Measurements from ENCODE around the gene ZNF385B. TPM values are rescaled to one million over a fixed set of nuclear protein-coding genes. Genes with fewer than 3 reads are reported as not detected.
"Not testable (repeated sequence)": the region's sequence is repeated elsewhere in the genome, so short reads cannot be mapped to it uniquely, and the experiment has no call there.

The ZNF385B gene
- polyA plus RNA-seq, 4 donors, result 0.21 to 2.3 (median 0.22) TPM; not detected in 1

DNA sequence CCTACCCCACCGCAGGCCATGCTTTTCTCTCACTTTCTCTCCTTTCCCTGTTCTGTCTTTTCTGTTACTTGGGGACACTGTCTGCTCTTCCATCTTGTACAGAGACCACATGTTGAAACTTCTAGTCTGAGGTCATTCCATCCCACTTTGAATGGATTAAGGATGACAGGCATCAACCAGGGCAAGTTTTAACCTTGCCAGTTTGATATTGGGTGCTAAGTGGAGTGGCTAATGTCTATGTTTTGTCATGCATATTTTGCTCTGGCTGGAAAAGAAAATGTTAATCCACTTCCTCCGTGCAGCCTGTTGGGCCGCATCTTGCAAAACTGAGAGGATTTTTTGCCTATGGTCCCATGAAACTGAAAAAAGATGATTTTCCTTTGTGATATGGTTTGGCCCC, 391.3 kb downstream of the ZNF385B start:
- H3K4me3 ChIP-seq (ENCODE audit: low read depth in 1 of 3, low read length in 3 of 3), result no peak overlapping the region
- H3K36me3 ChIP-seq (ENCODE audit: control insufficient read depth in 3 of 3, insufficient read depth in 2 of 3, low read depth in 1 of 3, low read length in 3 of 3), result no peaks in the 10 kb centered on the region
- no peak overlapping the region for H3K27ac ChIP-seq (ENCODE audit: low read depth in 1 of 3, low read length in 2 of 3)
- H3K27me3 ChIP-seq (ENCODE audit: control insufficient read depth in 3 of 3, insufficient read depth in 3 of 3, low read length in 3 of 3), result no peaks in the 10 kb centered on the region
- FAIRE-seq (no peak), DNase-seq (peak in 1 of 2 donors; percentile 4)
- H3K9me3 ChIP-seq (ENCODE audit: control insufficient read depth in 2 of 2, insufficient read depth in 1 of 2, low read depth in 1 of 2, low read length in 1 of 2), result no peaks in the 10 kb centered on the region
- H3K4me1 ChIP-seq (ENCODE audit: control insufficient read depth in 3 of 3, insufficient read depth in 2 of 3, low read depth in 1 of 3, low read length in 2 of 3), result peaks cover 0 to 6% (median 0%) of the 10 kb centered on the region in 3 donors
- 77 to 95% (median 84%) methylated on average over 3 of the region's 3 CpGs for WGBS, 3 donors

GRCh38 chr2:179467960-179468359, 393.5 kb downstream of the ZNF385B start:
- 90 to 97% (median 95%) methylated on average over 1 of the region's 1 CpG for WGBS, 3 donors
- Histone ChIP-seq H3K9me3 (ENCODE audit: control insufficient read depth in 2 of 2, insufficient read depth in 1 of 2, low read depth in 1 of 2, low read length in 1 of 2) (no peaks in the 10 kb centered on the region), H3K4me1 (ENCODE audit: control insufficient read depth in 3 of 3, insufficient read depth in 2 of 3, low read depth in 1 of 3, low read length in 2 of 3) (peaks cover 0 to 6% (median 0%) of the 10 kb centered on the region in 3 donors), H3K27me3 (ENCODE audit: control insufficient read depth in 3 of 3, insufficient read depth in 3 of 3, low read length in 3 of 3) (no peaks in the 10 kb centered on the region), H3K36me3 (ENCODE audit: control insufficient read depth in 3 of 3, insufficient read depth in 2 of 3, low read depth in 1 of 3, low read length in 3 of 3) (no peaks in the 10 kb centered on the region), H3K27ac (ENCODE audit: low read depth in 1 of 3, low read length in 2 of 3) (no peak overlapping the region), H3K4me3 (ENCODE audit: low read depth in 1 of 3, low read length in 3 of 3) (no peak overlapping the region)
- no peak for DNase-seq
- FAIRE-seq, result no peak

GRCh38 chr2:179467111-179467510, 394.3 kb downstream of the ZNF385B start:
- Histone ChIP-seq H3K27ac (ENCODE audit: low read depth in 1 of 3, low read length in 2 of 3) (no peak overlapping the region), H3K4me1 (ENCODE audit: control insufficient read depth in 3 of 3, insufficient read depth in 2 of 3, low read depth in 1 of 3, low read length in 2 of 3) (peaks cover 0 to 6% (median 0%) of the 10 kb centered on the region in 3 donors), H3K36me3 (ENCODE audit: control insufficient read depth in 3 of 3, insufficient read depth in 2 of 3, low read depth in 1 of 3, low read length in 3 of 3) (no peaks in the 10 kb centered on the region), H3K4me3 (ENCODE audit: low read depth in 1 of 3, low read length in 3 of 3) (no peak overlapping the region), H3K27me3 (ENCODE audit: control insufficient read depth in 3 of 3, insufficient read depth in 3 of 3, low read length in 3 of 3) (no peaks in the 10 kb centered on the region), H3K9me3 (ENCODE audit: control insufficient read depth in 2 of 2, insufficient read depth in 1 of 2, low read depth in 1 of 2, low read length in 1 of 2) (no peaks in the 10 kb centered on the region)
- no peak for DNase-seq
- no peak for FAIRE-seq

DNA sequence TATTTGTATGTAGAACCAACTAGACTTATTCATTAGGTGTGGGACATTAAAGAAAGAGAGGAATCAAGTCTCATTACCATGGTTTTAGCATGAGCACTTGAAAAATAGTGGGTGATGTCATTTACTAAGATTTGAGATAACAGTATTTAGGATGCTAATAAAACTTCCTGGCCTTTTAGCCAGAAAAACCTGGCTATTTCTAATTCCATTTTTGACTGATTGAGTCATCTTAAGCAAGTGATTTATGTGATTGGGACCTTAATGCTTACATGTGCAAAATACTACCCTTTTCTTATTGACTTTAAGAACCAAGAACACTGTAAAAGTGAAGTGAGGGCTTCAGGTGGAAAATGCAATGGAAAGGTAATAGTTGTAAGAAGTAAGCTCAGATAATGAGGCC, 400.0 kb downstream of the ZNF385B start:
- Histone ChIP-seq H3K27ac (ENCODE audit: low read depth in 1 of 3, low read length in 2 of 3) (peak overlapping the region in 1 of 3 donors; percentile 82), H3K4me3 (ENCODE audit: low read depth in 1 of 3, low read length in 3 of 3) (no peak overlapping the region), H3K9me3 (ENCODE audit: control insufficient read depth in 2 of 2, insufficient read depth in 1 of 2, low read depth in 1 of 2, low read length in 1 of 2) (peaks cover 0 to 7% of the 10 kb centered on the region in 2 donors), H3K36me3 (ENCODE audit: control insufficient read depth in 3 of 3, insufficient read depth in 2 of 3, low read depth in 1 of 3, low read length in 3 of 3) (no peaks in the 10 kb centered on the region), H3K27me3 (ENCODE audit: control insufficient read depth in 3 of 3, insufficient read depth in 3 of 3, low read length in 3 of 3) (no peaks in the 10 kb centered on the region), H3K4me1 (ENCODE audit: control insufficient read depth in 3 of 3, insufficient read depth in 2 of 3, low read depth in 1 of 3, low read length in 2 of 3) (peaks cover 0 to 11% (median 0%) of the 10 kb centered on the region in 3 donors)
- DNase-seq (no peak), FAIRE-seq (no peak)

- peaks cover 0 to 9% of the 10 kb centered on the region in 2 donors for H3K9me3 ChIP-seq (ENCODE audit: control insufficient read depth in 2 of 2, insufficient read depth in 1 of 2, low read depth in 1 of 2, low read length in 1 of 2)
- DNase-seq (peak in 1 of 2 donors; percentile 70), FAIRE-seq (no peak)
- peak overlapping the region in 1 of 3 donors; percentile 82 for H3K27ac ChIP-seq (ENCODE audit: low read depth in 1 of 3, low read length in 2 of 3)
- H3K4me1 ChIP-seq (ENCODE audit: control insufficient read depth in 3 of 3, insufficient read depth in 2 of 3, low read depth in 1 of 3, low read length in 2 of 3), result peaks cover 0 to 11% (median 0%) of the 10 kb centered on the region in 3 donors
- H3K36me3 ChIP-seq (ENCODE audit: control insufficient read depth in 3 of 3, insufficient read depth in 2 of 3, low read depth in 1 of 3, low read length in 3 of 3), result no peaks in the 10 kb centered on the region
- 21 to 52% (median 40%) methylated on average over 4 of the region's 4 CpGs for WGBS, 3 donors
- H3K27me3 ChIP-seq (ENCODE audit: control insufficient read depth in 3 of 3, insufficient read depth in 3 of 3, low read length in 3 of 3), result no peaks in the 10 kb centered on the region
- H3K4me3 ChIP-seq (ENCODE audit: low read depth in 1 of 3, low read length in 3 of 3), result no peak overlapping the region
Observed at GRCh38 chr2:179460181-179460929, 401.1 kb downstream of the ZNF385B start.

DNA sequence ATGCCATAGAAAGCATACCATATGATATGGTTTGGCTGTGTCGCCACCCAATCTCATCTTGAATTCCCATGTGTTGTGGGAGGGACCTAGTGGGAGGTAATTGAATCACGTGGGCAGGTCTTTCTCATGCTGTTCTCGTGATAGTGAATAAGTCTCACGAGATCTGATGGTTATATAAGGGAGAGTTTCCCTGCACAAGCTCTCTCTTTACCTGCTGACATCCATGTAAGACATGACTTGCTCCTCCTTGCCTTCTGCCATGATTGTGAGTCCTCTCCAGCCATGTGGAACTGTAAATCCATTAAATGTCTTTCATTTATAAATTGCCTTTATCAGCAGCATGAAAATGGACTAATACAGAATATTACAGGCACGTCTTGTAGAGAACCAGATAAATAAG, 403.3 kb downstream of the ZNF385B start:
- not testable (repeated sequence) for H3K4me3 ChIP-seq (ENCODE audit: low read depth in 1 of 3, low read length in 3 of 3); FAIRE-seq; H3K27me3 ChIP-seq (ENCODE audit: control insufficient read depth in 3 of 3, insufficient read depth in 3 of 3, low read length in 3 of 3); H3K27ac ChIP-seq (ENCODE audit: low read depth in 1 of 3, low read length in 2 of 3); DNase-seq; H3K36me3 ChIP-seq (ENCODE audit: control insufficient read depth in 3 of 3, insufficient read depth in 2 of 3, low read depth in 1 of 3, low read length in 3 of 3)
- peaks cover 0 to 11% of the 10 kb centered on the region in 2 donors for H3K9me3 ChIP-seq (ENCODE audit: control insufficient read depth in 2 of 2, insufficient read depth in 1 of 2, low read depth in 1 of 2, low read length in 1 of 2)
- H3K4me1 ChIP-seq (ENCODE audit: control insufficient read depth in 3 of 3, insufficient read depth in 2 of 3, low read depth in 1 of 3, low read length in 2 of 3), result peaks cover 0 to 11% (median 0%) of the 10 kb centered on the region in 3 donors
- WGBS, 3 donors, result 81 to 87% (median 82%) methylated on average over 5 of the region's 5 CpGs

GRCh38 chr2:179455824-179456223, 405.6 kb downstream of the ZNF385B start:
- H3K27ac ChIP-seq (ENCODE audit: low read depth in 1 of 3, low read length in 2 of 3), result no peak overlapping the region
- H3K4me3 ChIP-seq (ENCODE audit: low read depth in 1 of 3, low read length in 3 of 3), result no peak overlapping the region
- peaks cover 0 to 11% of the 10 kb centered on the region in 2 donors for H3K9me3 ChIP-seq (ENCODE audit: control insufficient read depth in 2 of 2, insufficient read depth in 1 of 2, low read depth in 1 of 2, low read length in 1 of 2)
- FAIRE-seq (no peak), DNase-seq (no peak)
- H3K4me1 ChIP-seq (ENCODE audit: control insufficient read depth in 3 of 3, insufficient read depth in 2 of 3, low read depth in 1 of 3, low read length in 2 of 3), result peaks cover 0 to 3% (median 0%) of the 10 kb centered on the region in 3 donors
- H3K36me3 ChIP-seq (ENCODE audit: control insufficient read depth in 3 of 3, insufficient read depth in 2 of 3, low read depth in 1 of 3, low read length in 3 of 3), result no peaks in the 10 kb centered on the region
- H3K27me3 ChIP-seq (ENCODE audit: control insufficient read depth in 3 of 3, insufficient read depth in 3 of 3, low read length in 3 of 3), result no peaks in the 10 kb centered on the region
- 87 to 92% (median 90%) methylated on average over 4 of the region's 4 CpGs for WGBS, 3 donors

DNA sequence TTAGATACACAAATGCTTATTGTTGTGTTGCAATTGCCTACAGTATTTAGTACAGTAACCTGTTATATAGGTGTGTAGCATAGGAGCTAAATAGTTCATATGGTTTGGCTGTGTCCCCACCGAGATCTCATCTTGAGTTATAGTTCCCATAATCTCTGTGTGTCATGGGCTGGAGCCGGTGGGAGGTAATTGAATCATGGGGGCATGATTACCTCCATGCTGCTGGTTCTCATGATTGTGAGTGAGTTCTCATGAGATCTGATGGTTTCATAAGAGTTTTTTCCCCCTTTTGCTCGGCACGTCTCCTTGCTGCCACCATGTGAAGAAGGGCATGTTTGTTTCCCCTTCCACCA, 406.3 kb downstream of the ZNF385B start:
- DNase-seq (no peak), FAIRE-seq (no peak)
- WGBS, 3 donors, result 78 to 92% (median 79%) methylated on average over 4 of the region's 4 CpGs
- no peak overlapping the region for H3K4me3 ChIP-seq (ENCODE audit: low read depth in 1 of 3, low read length in 3 of 3)
- H3K36me3 ChIP-seq (ENCODE audit: control insufficient read depth in 3 of 3, insufficient read depth in 2 of 3, low read depth in 1 of 3, low read length in 3 of 3), result no peaks in the 10 kb centered on the region
- H3K9me3 ChIP-seq (ENCODE audit: control insufficient read depth in 2 of 2, insufficient read depth in 1 of 2, low read depth in 1 of 2, low read length in 1 of 2), result peaks cover 0 to 11% of the 10 kb centered on the region in 2 donors
- H3K4me1 ChIP-seq (ENCODE audit: control insufficient read depth in 3 of 3, insufficient read depth in 2 of 3, low read depth in 1 of 3, low read length in 2 of 3), result no peaks in the 10 kb centered on the region
- no peaks in the 10 kb centered on the region for H3K27me3 ChIP-seq (ENCODE audit: control insufficient read depth in 3 of 3, insufficient read depth in 3 of 3, low read length in 3 of 3)
- no peak overlapping the region for H3K27ac ChIP-seq (ENCODE audit: low read depth in 1 of 3, low read length in 2 of 3)
